HG03108 (cell line): ENCODE results near the gene SOX1.

Experiments
- ATAC-seq: cut with Tn5 transposase; IDR thresholded peaks from one replicate; pipeline ENCODE4 v1.9.1; 2021; ENCODE audit warnings: moderate library complexity; ENCODE audit not compliant: unreplicated experiment

Gene SOX1

DNA sequence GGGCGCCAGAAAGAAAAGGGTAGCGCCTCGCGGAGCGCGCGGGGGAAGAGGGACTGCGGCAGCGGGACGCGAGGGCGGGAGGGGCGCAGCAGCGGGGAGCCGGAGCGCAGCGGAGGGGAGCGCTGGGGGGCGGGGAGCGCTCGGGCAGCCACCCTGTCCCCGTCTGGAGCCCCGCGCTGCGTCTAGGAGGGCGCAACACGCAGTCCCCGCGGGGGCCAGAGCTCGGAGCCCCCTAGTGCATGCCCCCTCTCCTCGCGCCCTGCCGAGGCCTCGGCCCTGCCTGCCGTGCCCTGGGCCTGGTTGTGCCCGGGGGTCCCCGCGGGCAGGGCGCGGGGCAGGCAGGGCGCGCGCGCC is 37.9 kb downstream of the SOX1 start:
- no peak for ATAC-seq

DNA sequence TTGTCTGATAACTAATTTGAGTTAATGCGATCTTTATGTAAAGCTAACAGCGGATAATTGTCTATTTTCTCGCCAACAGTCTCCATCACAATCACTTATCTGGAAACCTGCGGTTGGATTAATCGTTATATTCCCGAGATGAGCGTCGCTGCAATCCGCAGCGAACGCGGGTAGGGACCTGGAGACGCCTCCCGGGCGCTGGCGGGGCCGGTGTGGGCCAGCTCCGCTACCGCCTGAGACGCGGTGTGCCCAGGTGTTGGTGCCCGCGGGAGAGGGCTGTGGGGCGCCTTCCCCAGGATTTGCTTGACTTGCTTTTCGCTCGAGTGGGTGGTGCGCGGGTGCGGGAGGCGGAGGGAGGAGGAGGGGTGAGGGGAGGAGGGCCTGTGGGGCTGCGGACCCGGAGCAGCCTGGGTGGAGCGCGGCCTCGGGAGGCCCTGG is 38.3 kb downstream of the SOX1 start:
- no peak for ATAC-seq

DNA sequence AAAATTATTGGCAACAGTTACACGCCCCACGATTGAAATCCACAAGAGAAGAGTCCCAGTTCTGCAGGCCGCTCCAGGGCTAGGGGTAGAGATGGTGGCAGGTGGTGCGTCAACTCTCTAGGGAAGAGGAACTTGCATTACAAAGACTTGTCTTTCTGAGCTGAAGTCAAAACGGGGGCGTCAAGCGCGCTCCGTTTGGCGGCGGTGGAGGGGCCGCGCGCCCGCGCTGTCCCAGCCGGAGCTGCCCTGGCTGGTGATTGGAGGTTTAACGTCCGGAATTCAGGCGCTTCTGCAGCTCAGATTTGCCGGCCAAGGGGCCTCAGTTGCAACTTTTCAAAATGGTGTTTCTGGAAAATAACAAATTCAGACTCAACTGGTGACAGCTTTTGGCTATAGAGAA is 38.9 kb downstream of the SOX1 start:
- ATAC-seq, result no peak

DNA sequence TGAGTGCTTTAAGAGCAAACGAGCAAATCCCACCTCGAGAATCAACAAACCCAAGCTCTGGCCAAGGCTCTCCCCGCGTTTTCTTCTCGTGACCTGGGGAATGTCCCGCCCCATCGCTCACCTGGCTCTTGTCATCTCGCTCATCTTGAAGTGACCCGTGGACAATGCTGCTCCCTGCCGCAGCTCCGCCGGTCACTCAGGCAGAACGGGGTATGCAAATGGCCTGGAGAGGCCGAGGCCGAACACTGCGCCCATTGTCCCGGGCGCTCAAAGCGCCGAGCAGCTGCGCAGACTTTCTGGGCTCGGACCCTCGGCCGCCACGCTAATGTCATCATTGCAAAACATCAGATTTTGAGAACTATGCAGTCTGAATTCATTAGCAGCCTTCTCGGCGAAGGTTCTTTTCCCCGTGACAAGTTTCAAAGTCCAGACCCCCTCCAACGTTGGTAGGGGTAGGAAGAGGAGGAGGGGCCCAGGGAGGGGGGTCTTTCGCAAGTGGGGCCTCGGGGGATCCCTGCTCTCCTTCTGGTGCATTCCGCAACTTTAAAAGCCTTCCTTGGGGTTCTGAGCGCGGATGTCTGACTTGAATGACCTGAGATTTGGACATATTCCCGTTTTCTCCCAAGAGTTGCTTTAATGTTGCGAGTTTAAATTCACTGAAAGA is 39.7 kb downstream of the SOX1 start:
- no peak for ATAC-seq

DNA sequence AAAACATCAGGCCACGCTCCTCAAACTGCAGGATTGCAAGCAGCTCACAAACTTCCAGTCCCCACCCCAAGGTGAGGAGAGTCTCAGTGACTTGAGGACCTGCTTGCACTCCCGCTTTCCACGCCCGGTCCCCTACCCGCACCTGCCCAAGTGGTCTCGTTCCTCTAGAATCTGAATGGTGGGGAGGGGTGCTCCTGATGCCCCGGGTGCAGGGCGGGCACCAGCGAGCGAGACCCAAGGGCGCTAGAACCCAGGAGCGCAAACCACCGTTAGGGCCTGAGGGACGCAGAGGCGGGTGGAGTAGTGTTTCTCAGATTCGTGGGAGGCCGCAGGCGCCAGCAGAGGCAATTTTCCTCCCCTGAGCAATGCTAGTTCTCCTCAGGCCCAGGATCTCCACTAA is 40.3 kb downstream of the SOX1 start:
- ATAC-seq, result no peak

DNA sequence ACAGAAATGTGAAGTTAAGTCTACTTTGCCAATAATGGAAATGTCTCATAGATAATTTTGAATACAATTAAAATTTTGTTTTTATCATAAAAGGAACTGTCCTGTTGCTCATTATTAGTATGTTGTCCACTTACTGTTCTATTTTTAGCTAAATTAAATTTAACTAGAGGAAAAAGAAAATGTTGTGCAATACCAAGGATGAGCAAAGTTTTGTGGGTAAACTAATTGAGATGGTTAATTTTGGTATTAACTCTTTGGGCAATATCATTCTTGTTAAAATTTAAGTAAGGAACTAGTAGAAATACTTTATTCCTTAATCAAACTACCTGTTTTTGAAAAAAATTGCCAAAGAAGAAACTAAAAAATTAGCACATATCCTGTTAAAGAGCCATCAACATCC is 43.5 kb downstream of the SOX1 start:
- no peak for ATAC-seq

DNA sequence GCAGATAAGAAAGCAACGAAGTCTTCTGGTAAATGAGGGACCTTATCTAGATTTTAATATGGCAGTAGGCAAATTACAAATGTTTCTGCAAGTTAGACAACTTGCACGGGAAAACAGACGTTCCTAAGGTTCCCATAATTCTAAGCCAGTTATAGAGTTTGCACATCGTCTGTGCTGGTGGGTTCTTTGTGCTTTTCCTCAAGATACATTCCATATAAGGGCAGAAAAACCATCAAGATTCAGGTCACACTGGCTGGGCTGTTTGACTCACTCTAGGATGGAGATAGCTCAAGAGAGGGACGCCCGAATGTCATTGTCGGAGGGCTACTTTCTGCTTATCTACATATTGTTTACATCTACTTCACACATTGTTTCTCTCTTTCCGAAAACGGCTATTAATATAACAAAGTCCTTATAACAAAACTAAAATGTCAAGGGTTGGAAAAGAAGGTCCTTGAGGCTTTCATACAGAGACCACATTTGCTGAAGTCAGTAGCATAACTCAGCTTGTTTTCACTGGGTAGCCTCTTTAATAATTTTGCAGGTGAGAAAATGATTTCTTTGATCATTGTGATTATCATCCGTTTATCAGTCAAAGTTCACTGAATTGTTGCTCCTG is 44.4 kb downstream of the SOX1 start:
- no peak for ATAC-seq

DNA sequence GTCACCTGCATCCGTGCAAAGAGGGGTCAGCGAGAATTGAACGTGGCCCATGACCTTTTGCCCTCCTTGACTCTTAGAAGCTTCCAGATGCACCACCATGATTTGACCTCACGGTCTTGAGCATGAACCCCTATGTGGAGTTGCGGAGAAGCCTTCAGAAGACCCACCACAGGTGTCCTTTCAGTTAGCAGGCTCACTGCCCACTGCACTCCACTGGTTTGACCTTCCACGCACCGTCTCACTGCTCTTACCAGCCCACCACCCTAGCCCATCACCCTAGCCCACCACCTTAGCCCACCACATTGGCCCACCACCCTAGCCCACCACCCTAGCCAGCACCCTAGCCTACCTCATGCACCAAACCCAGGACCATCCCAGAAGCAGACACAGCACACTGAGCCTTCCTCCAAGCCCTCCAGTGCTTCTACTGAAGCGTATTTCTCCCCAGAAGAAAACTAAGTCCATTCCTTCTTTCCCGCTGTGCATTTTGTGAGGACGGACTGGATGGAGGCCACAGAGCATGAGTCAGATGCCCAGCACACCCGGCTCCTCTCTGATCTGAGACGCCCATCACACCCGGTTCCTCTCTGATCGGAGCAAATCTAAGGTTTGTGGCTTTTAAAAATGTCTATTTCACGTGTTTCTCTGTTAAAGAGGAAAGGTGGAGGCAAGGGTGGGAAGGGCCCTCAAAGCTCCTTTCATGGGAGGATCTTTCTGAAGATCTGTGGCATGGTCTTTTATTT is 45.8 kb downstream of the SOX1 start:
- no peak for ATAC-seq

DNA sequence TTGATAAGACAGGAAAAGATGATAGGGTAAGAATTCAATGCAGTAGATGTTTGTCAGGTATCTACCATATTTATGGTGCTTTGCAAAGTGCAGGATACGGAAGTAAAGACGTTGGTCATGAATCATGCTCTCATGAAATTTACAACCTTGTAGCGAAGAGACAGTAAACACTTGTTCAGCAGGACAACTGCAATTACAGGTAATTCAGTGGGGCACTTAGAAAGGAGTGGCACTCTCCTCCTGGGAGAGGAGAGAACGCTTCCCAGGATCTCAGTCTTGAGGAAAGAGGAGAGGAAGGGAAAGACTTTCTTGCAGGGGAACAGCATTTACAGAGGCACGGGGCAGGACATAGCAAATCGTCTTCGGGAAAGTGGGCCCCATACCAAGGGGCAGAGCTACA is 46.4 kb downstream of the SOX1 start:
- no peak for ATAC-seq

DNA sequence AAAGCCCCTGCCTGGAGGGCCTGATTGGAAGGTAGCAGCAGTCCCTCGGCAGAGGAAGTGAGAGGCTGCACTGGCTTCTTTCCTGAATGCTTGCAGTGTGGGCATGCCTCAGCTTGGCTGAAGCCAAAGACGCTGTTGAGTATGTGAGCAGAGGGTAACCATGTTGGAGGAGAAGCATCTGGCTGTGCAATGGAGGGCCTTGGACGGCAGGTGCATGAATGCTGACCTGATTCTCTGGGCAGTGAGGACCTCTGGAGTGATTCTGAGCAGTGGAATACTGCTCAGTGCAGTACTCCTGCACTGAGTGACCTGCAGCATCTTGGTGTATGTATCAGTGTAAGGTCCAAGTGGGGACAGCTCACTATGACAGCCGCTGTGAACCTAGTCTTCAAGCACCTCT is 46.9 kb downstream of the SOX1 start:
- ATAC-seq, result no peak

DNA sequence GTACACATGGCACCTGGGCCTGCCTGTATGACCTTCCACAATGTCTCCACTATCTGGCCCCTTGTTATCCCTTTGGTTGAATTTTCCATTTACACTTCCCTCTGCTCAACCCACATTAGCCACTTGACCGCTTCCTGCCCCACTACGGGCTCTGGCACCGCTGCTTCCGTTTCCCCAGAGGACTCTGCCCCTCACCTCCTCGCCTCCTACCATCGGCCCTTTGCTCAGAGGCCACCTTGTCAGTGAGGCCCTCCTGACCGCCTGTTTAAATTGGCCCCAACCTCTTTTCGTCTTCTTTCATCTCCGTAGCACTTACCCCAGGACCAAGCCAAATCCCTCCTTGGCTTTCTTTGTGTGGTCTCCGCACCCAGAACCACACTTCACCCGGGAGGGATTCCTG is 47.4 kb downstream of the SOX1 start:
- no peak for ATAC-seq

DNA sequence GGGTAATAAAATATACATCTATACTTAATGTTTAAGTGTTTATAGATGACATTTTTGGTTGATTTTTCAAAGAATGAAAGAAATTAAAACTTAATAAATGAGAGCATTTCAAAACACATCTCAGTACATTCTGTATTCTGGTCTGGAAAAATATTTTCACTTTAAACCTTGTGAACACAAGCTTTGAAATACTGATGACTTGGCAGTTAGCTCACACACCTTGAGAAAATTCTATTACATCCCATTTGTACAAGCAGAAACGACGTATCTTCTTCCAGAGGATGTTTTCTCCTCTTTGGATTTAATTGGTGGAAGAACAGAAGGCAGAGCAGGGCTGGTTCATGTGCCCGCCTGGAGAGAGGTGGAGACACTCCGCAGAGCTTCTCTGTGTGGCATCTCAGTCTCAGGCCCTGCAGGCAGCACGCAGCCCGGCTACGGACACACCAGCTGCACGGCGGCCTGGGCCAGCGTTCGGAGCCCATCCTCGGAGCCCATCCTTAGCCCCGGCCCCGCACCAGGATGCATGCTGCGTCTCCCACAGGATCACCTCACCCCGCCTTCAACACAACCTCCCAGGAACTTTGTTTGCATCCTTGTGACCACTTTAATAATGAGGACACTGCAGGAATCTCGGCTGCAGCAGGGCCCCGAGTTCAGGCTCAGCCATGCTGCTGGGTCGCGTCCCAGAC is 48.6 kb downstream of the SOX1 start:
- ATAC-seq, result no peak

DNA sequence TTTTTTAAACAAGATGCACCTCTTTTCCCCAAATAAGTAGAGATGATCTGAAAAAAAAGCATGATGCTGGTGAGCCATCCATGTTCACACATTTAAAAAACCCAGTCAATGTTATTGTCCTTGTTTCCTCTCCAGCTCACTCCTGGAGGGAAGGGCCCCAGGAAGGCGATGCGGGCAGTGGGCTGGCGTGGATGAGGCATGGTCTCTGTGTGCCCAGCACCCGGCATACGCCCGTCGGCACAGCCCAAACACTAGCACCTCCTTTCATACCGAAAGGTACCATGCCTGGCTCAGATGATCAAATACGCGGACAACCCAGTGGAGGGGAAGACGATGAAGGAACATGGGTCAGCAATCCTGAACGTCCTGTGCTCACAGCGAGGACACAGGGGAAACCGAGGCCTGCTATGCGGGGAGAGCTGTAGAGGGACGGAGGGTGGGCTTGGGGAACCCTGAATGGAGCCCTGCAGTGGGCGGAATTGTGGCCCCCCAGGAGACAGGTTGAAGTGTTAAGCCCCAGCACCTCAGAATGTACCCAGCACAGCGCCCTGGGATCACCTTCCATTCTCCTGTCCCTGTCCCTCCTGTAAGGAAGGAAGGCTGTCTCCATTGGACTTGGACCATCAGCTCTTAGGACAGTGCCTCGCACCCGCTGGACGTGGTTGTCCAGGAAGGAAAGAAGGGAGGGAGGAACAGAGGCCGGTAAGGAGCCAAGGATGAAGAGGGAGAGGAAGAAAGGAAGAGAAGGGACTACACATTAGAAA is 49.4 kb downstream of the SOX1 start:
- no peak for ATAC-seq

DNA sequence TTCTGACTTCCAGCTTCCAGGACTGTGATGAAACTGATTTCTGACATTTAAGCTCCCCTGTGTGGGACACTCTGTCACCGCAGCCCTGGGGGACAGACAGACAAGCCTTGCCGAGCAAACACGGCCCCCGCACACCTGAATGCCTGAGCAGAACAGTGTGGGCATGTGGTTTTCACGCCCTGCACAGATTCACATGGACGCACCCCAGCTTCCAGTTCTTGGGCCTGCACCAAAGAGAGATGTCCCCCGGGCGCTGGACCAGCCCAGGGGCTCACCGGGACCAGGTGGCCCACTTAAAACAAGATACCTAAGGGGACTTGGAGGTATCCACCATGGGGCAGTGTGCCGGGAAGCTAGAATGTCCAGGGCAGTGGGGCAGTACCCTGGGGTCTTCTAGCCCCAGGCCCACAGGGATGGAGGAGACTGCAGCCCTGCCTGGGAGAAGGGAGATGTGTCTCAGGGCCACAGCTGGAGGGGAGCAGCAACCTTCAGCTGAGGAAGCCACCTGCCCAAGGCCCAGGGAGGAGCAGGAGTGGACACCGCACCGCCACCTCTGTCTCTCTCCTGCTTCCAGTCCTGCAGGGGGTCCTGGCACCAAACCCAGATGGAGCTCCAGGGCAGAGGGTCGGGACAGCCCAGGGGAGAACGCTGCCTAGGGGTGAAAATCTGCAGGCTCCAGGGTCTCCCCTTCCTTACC is 50.5 kb downstream of the SOX1 start:
- ATAC-seq, result no peak

DNA sequence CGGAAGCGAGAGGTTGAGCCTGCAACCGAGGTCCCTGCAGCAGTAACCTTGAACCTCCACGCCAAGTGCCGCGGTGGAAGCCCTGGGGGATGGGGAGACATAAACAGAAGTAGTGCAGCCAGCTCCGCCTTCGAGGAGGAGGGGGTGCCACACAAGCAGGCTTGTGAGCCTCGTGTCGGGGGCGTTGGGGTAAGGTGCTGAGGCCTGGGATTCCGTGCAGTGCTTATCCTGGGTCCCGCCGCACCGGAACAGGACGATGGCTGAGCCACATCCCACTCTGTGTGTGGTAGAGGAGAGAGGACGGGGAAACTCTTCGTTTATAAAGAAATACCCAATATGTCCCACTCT is 51.0 kb downstream of the SOX1 start:
- no peak for ATAC-seq

DNA sequence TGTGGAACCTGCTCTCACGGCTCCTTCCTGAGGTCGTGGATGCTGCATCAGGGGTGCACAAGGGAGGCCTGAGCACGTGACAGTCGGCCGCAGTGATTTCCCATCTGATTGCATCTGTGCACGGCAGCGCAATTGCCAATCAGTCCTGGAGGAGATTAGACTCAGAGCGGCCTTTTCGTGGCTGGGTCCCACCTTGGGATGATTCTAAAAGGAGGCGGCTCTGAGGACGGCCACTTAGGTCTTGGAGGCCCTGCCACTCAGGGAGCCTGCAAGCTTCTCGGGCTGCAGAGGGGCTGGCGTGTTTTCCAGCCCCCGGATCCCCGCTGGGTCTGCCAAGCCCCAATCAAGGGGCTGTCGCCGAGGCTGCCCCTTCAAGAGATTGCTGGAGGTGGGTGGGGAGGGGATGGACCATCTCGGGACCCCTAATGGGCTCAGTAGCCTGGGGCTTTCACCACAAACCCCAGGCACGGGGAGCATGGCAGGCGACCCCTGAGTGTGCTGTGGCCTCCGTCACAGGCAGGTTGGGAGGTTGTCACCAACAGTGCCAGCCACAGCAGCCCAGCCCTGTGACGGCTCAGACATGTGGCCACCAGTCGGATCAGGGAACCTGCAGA is 51.6 kb downstream of the SOX1 start:
- no peak for ATAC-seq

DNA sequence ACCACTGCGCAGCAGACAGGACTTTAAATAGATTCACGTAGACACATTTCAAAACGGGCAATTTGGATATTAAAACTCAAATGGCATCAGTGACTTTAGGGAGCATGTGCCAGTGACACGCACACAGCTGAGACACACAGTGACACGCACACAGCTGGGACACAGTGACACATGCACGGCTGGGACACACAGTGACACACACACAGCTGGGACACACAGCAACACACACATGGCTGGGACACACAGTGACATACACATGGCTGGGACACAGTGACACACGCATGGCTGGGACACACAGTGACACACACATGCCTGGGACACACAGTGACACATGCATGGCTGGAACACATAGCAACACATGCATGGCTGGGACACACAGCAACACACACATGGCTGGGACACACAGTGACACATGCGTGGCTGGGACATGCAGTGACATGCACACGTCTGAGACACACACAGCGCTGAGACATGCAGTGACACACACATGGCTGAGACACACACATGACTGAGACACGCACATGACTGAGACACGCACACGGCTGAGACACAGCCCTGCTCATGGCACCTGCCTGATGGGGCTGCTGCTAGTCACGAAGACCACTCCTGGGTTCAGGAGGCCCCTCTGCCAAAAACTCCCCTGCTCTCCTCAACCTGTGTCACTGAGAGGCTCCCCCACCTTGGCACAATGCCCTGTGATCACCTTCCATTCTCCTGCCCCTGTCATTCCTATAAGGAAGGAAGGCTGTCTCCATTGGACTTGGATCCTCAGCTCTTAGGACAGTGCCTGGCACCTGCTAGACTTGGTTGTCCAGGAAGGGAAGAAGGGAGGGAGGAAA is 52.5 kb downstream of the SOX1 start:
- ATAC-seq, result no peak

DNA sequence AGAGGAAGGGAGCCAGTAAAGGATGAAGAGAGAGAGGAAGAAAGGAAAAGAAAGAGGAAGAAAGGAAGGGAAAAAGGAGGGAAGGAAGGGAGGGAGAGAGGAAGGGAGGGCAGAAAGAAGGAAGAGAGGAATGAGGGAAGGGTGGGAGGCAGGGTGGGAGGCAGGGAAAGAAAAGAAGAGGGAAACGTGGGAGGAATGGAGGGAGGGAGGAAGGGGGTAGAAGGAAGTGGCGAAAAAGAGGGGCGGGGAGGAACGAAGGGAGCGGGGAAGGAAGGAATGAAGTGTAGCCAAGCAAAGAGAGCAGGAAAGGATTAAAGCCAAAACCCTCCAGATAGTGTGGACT is 53.1 kb downstream of the SOX1 start:
- ATAC-seq, result no peak
